Neuron (in vitro differentiated cells): ENCODE measurements around the gene MMP23B.
"Not testable (repeated sequence)": the region's sequence is repeated elsewhere in the genome, so short reads cannot be mapped to it uniquely, and the experiment has no call there.

ENCODE experiments used
- H2AFZ ChIP-seq: one replicate; pipeline ENCODE4 v1.6.1; 2013; ENCODE audit warnings: low read depth, mild to moderate bottlenecking, inconsistent platforms, low read length, moderate library complexity
- H3K27me3 ChIP-seq: one replicate; pipeline ENCODE4 v1.6.1; 2013; ENCODE audit warnings: low read length; ENCODE audit not compliant: insufficient read depth
- H3K36me3 ChIP-seq: one replicate; pipeline ENCODE4 v1.6.1; 2013; ENCODE audit warnings: low read length; ENCODE audit not compliant: insufficient read depth
- H3K4me1 ChIP-seq: one replicate; pipeline ENCODE4 v1.6.1; 2013; ENCODE audit warnings: low read length; ENCODE audit not compliant: insufficient read depth
- H3K4me3 ChIP-seq: 2 replicates; pipeline ENCODE4 v1.5.1; 2013; ENCODE audit warnings: mild to moderate bottlenecking, low read length, moderate library complexity
- H3K9me3 ChIP-seq: one replicate; pipeline ENCODE4 v1.6.1; 2013; ENCODE audit warnings: low read length

Gene MMP23B

GRCh38 chr1:1666526-1666925 is 34.6 kb downstream of the MMP23B start:
- Histone ChIP-seq H2AFZ (no peak overlapping the region), H3K4me3 (no peak overlapping the region), H3K27me3 (no peaks in the 10 kb centered on the region), H3K9me3 (no peaks in the 10 kb centered on the region), H3K36me3 (peaks cover 49% of the 10 kb centered on the region), H3K4me1 (no peaks in the 10 kb centered on the region)

GRCh38 chr1:1669468-1670440 is 37.8 kb downstream of the MMP23B start:
- Histone ChIP-seq H3K4me1 (no peaks in the 10 kb centered on the region), H3K4me3 (no peak overlapping the region), H3K27me3 (no peaks in the 10 kb centered on the region), H3K36me3 (peaks cover 60% of the 10 kb centered on the region), H3K9me3 (no peaks in the 10 kb centered on the region), H2AFZ (no peak overlapping the region)

GRCh38 chr1:1670866-1671265 is 38.9 kb downstream of the MMP23B start:
- Histone ChIP-seq H3K9me3 (no peaks in the 10 kb centered on the region), H3K4me3 (no peak overlapping the region), H3K4me1 (no peaks in the 10 kb centered on the region), H2AFZ (no peak overlapping the region), H3K36me3 (peaks cover 49% of the 10 kb centered on the region), H3K27me3 (no peaks in the 10 kb centered on the region)

- Histone ChIP-seq H3K4me3 (no peak overlapping the region), H3K36me3 (peaks cover 42% of the 10 kb centered on the region), H2AFZ (no peak overlapping the region), H3K4me1 (no peaks in the 10 kb centered on the region), H3K9me3 (no peaks in the 10 kb centered on the region), H3K27me3 (no peaks in the 10 kb centered on the region)
These were observed 39.6 kb downstream of the MMP23B start for GRCh38 chr1:1671365-1672119.

GRCh38 chr1:1672181-1672965 is 40.4 kb downstream of the MMP23B start:
- no peaks in the 10 kb centered on the region for H3K27me3 ChIP-seq

GRCh38 chr1:1674806-1675205 is 42.8 kb downstream of the MMP23B start:
- peaks cover 27% of the 10 kb centered on the region for H3K36me3 ChIP-seq
- not testable (repeated sequence) for H3K27me3 ChIP-seq, H3K4me1 ChIP-seq, H3K4me3 ChIP-seq, H2AFZ ChIP-seq, H3K9me3 ChIP-seq

More at GRCh38 chr1:1672181-1672965, 40.4 kb downstream of the MMP23B start:
- H3K9me3 ChIP-seq: no peaks in the 10 kb centered on the region
- no peak overlapping the region for H2AFZ ChIP-seq
- H3K4me3 ChIP-seq: no peak overlapping the region
- no peaks in the 10 kb centered on the region for H3K4me1 ChIP-seq
- H3K36me3 ChIP-seq: peaks cover 41% of the 10 kb centered on the region

GRCh38 chr1:1675218-1675617 is 43.2 kb downstream of the MMP23B start:
- H3K36me3 ChIP-seq: peaks cover 24% of the 10 kb centered on the region
- H2AFZ ChIP-seq, H3K4me3 ChIP-seq, H3K27me3 ChIP-seq, H3K9me3 ChIP-seq, H3K4me1 ChIP-seq: not testable (repeated sequence)

- H2AFZ ChIP-seq, H3K27me3 ChIP-seq, H3K4me1 ChIP-seq, H3K9me3 ChIP-seq, H3K4me3 ChIP-seq: not testable (repeated sequence)
- peaks cover 19% of the 10 kb centered on the region for H3K36me3 ChIP-seq
These were observed 44.1 kb downstream of the MMP23B start for GRCh38 chr1:1676087-1676486.

- Histone ChIP-seq H3K9me3 (no peaks in the 10 kb centered on the region), H3K27me3 (no peaks in the 10 kb centered on the region), H3K4me1 (no peaks in the 10 kb centered on the region), H3K36me3 (peaks cover 5% of the 10 kb centered on the region), H2AFZ (no peak overlapping the region), H3K4me3 (no peak overlapping the region)
These were observed 46.0 kb downstream of the MMP23B start for GRCh38 chr1:1677718-1678580.

- Histone ChIP-seq H3K9me3 (no peaks in the 10 kb centered on the region), H3K36me3 (peaks cover 7% of the 10 kb centered on the region), H3K4me1 (no peaks in the 10 kb centered on the region), H3K4me3 (no peak overlapping the region), H3K27me3 (no peaks in the 10 kb centered on the region), H2AFZ (no peak overlapping the region)
These were observed 46.8 kb downstream of the MMP23B start for GRCh38 chr1:1678581-1679380.

GRCh38 chr1:1680031-1680911 is 48.3 kb downstream of the MMP23B start:
- Histone ChIP-seq H3K36me3 (peaks cover 9% of the 10 kb centered on the region), H3K9me3 (no peaks in the 10 kb centered on the region), H3K4me1 (no peaks in the 10 kb centered on the region), H3K27me3 (no peaks in the 10 kb centered on the region), H2AFZ (no peak overlapping the region), H3K4me3 (no peak overlapping the region)
